Activated B cell treated with CpG ODN at 0.5 μM for 24 hours (primary cell): Measurements from ENCODE around the gene FGF3. TPM values are rescaled to one million over a fixed set of nuclear protein-coding genes. Genes with fewer than 3 reads are reported as not detected.

Experiments used
- ATAC-seq: fragments of 200-7000 bp; cut with Tn5 transposase; one replicate; pipeline ENCODE4 v1.10.0; 2021; ENCODE audit warnings: low read depth, mild to moderate bottlenecking, moderate library complexity
- CTCF ChIA-PET: fragments of 350-600 bp; sonication (Branson Sonifier 250); formaldehyde crosslinking; loops from one replicate; lab custom pipeline; 2021; ENCODE audit warnings: antibody characterized with exemption; lab: Charles Lee
- POLR2A ChIA-PET: fragments of 350-600 bp; sonication (Branson Sonifier 250); formaldehyde crosslinking; loops from one replicate; lab custom pipeline; 2021; ENCODE audit warnings: antibody characterized with exemption; lab: Charles Lee
- DNase-seq: peaks from one replicate; pipeline ENCODE4 v3.0.0; 2022
- H3K27ac Mint-ChIP-seq: one replicate; pipeline ENCODE4 v1.8.0; 2020; ENCODE audit warnings: mixed read lengths
- H3K27me3 Mint-ChIP-seq: one replicate; pipeline ENCODE4 v1.8.0; 2021; ENCODE audit warnings: mixed read lengths
- H3K36me3 Mint-ChIP-seq: one replicate; pipeline ENCODE4 v1.8.0; 2021; ENCODE audit warnings: low read depth, mixed read lengths
- H3K4me1 Mint-ChIP-seq: one replicate; pipeline ENCODE4 v1.8.0; 2021; ENCODE audit warnings: mixed read lengths
- H3K4me3 Mint-ChIP-seq: one replicate; pipeline ENCODE4 v1.8.0; 2020; ENCODE audit warnings: mild to moderate bottlenecking, mixed read lengths
- H3K9me3 Mint-ChIP-seq: one replicate; pipeline ENCODE4 v1.8.0; 2020; ENCODE audit warnings: mixed read lengths
- CTCF ChIP-seq: fragments of 200-600 bp; IDR thresholded peaks from one replicate; pipeline ENCODE4 v1.8.0; 2022; ENCODE audit warnings: antibody characterized with exemption, mild to moderate bottlenecking
- intact Hi-C: fragments of 100-400 bp; cut with micrococcal nuclease; formaldehyde crosslinking; loops from one replicate; pipeline ENCODE4 v1.15.1; 2024
- total RNA-seq: library from RNA; stranded (reverse); gene quantifications from 2 replicates; pipeline ENCODE4 v1.2.3, GENCODE V29; 2022

FGF3 gene
- total RNA-seq, 1 donor from 2014 or later, result not detected

GRCh38 chr11:69862797-69863543 lies 43.8 kb upstream of the FGF3 start:
- ChIA-PET POLR2A (no interaction called here), CTCF (no interaction called here)

GRCh38 chr11:69862331-69862771 lies 43.1 kb upstream of the FGF3 start:
- no peaks in the 10 kb centered on the region for H3K36me3 Mint-ChIP-seq
- intact Hi-C loops, result no loop called here
- DNase-seq, result no peak
- no peak overlapping the region for H3K4me3 Mint-ChIP-seq
- TF ChIP-seq CTCF, result no peak
- ChIA-PET POLR2A (no interaction called here), CTCF (no interaction called here)
- no peaks in the 10 kb centered on the region for H3K4me1 Mint-ChIP-seq
- ATAC-seq, result no peak
- no peaks in the 10 kb centered on the region for H3K9me3 Mint-ChIP-seq
- H3K27ac Mint-ChIP-seq, result no peak overlapping the region
- H3K27me3 Mint-ChIP-seq, result peaks cover 18% of the 10 kb centered on the region

More at GRCh38 chr11:69862797-69863543, 43.8 kb upstream of the FGF3 start:
- no peaks in the 10 kb centered on the region for H3K36me3 Mint-ChIP-seq
- H3K4me3 Mint-ChIP-seq, result no peak overlapping the region
- peaks cover 18% of the 10 kb centered on the region for H3K27me3 Mint-ChIP-seq
- H3K4me1 Mint-ChIP-seq, result no peaks in the 10 kb centered on the region
- H3K9me3 Mint-ChIP-seq, result no peaks in the 10 kb centered on the region
- H3K27ac Mint-ChIP-seq, result no peak overlapping the region
- intact Hi-C loops, result no loop called here
- ATAC-seq (no peak), DNase-seq (no peak)
- TF ChIP-seq CTCF, result no peak

- ChIA-PET POLR2A (no interaction called here), CTCF (no interaction called here)
- Mint-ChIP-seq H3K9me3 (no peaks in the 10 kb centered on the region), H3K4me3 (no peak overlapping the region), H3K27ac (no peak overlapping the region), H3K36me3 (no peaks in the 10 kb centered on the region), H3K4me1 (no peaks in the 10 kb centered on the region), H3K27me3 (peaks cover 18% of the 10 kb centered on the region)
- ATAC-seq, result no peak
- no peak for TF ChIP-seq CTCF
- intact Hi-C loops, result no loop called here
- DNase-seq, result no peak
These were observed 42.7 kb upstream of the FGF3 start for GRCh38 chr11:69861901-69862300.

- ChIA-PET CTCF (no interaction called here), POLR2A (no interaction called here)
- no peak for TF ChIP-seq CTCF
- no peak overlapping the region for H3K4me3 Mint-ChIP-seq
- intact Hi-C loops, result no loop called here
- no peak for DNase-seq
- no peaks in the 10 kb centered on the region for H3K4me1 Mint-ChIP-seq
- H3K27ac Mint-ChIP-seq, result no peak overlapping the region
- no peaks in the 10 kb centered on the region for H3K36me3 Mint-ChIP-seq
- H3K9me3 Mint-ChIP-seq, result no peaks in the 10 kb centered on the region
- H3K27me3 Mint-ChIP-seq, result peaks cover 18% of the 10 kb centered on the region
- ATAC-seq, result no peak
These were observed 41.7 kb upstream of the FGF3 start for GRCh38 chr11:69860796-69861445.

GRCh38 chr11:69860244-69860643 lies 41.0 kb upstream of the FGF3 start:
- CTCF ChIA-PET, result interaction anchor here (0.7 kb wide), 1 partner anchor 28 kb away, joined by 3 read pairs; no protein-coding TSS in a partner anchor
- H3K27ac Mint-ChIP-seq, result no peak overlapping the region
- POLR2A ChIA-PET, result no interaction called here
- no peaks in the 10 kb centered on the region for H3K4me1 Mint-ChIP-seq
- no peak for DNase-seq
- H3K9me3 Mint-ChIP-seq, result no peaks in the 10 kb centered on the region
- no peak overlapping the region for H3K4me3 Mint-ChIP-seq
- TF ChIP-seq CTCF, result no peak
- intact Hi-C loops, result no loop called here
- H3K27me3 Mint-ChIP-seq, result peaks cover 15% of the 10 kb centered on the region
- no peaks in the 10 kb centered on the region for H3K36me3 Mint-ChIP-seq
- ATAC-seq, result no peak
